GM12873 (cell line): ENCODE results near the gene PEF1.

Experiments
- TF ChIP-seq, protein P1 (sequence below): IDR thresholded peaks from 2 replicates; pipeline ENCODE4 v1.5.1; 2012; ENCODE audit warnings: low read depth, mild to moderate bottlenecking, moderate library complexity, low read length, control low read depth; ENCODE audit not compliant: insufficient read depth; ENCODE audit errors: missing control alignments

Gene PEF1

DNA sequence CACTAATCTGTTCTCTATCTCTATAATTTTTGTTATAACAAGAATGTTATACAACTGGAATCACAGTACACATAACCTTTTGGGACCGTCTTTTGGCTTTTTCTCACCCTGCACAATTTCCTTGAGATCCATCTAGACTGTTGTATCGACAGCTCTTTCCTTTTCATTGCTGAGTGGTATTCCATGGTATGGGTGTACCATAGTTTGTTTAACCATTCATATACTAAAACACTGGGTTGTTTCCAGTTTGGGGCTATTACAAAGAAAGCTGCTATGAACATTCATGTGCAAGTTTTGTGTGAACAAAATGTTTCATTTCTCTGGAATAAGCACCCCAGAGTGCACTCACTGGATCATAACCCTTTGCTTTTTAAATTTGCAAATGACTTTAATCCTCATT lies 42.6 kb downstream of the PEF1 start:
- TF ChIP-seq, protein P1, sequence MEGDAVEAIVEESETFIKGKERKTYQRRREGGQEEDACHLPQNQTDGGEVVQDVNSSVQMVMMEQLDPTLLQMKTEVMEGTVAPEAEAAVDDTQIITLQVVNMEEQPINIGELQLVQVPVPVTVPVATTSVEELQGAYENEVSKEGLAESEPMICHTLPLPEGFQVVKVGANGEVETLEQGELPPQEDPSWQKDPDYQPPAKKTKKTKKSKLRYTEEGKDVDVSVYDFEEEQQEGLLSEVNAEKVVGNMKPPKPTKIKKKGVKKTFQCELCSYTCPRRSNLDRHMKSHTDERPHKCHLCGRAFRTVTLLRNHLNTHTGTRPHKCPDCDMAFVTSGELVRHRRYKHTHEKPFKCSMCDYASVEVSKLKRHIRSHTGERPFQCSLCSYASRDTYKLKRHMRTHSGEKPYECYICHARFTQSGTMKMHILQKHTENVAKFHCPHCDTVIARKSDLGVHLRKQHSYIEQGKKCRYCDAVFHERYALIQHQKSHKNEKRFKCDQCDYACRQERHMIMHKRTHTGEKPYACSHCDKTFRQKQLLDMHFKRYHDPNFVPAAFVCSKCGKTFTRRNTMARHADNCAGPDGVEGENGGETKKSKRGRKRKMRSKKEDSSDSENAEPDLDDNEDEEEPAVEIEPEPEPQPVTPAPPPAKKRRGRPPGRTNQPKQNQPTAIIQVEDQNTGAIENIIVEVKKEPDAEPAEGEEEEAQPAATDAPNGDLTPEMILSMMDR: no peak

DNA sequence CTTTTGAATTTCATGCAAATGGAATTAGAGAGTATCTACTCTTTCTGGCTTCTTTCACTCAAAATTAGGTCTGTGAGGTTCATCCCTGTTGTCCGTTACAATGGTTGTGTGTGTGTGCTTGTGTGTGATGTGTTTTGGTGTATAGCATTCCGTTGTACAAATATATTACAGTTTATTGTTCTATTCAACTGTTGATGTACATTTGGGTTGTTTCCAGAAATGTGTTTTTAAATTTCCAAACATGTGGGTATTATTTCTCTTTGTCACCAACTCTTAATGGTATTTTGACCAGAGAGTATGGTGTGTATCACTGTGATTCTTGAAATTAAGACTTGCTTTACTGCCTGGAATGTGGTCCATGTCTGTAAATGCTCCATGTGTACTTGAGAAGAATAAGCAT lies 44.0 kb downstream of the PEF1 start:
- TF ChIP-seq, protein P1: no peak

DNA sequence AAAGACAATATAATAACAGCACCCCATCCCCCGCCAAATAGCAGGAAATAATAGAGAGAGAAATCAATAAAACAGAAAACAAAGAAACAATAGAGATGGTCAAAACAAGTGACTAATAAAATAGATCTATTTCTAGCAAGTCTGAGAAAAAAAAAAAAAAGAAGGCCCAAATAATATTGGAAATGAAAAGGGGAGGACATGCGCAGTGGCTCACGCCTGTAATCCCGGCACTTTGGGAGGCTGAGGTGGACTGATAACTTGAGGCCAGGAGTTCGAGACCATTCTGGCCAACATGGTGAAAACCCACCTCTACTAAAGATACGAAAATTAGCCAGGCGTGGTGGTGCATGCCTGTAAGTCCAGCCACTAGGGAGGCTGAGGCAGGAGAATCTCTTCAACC lies 45.7 kb downstream of the PEF1 start:
- TF ChIP-seq, protein P1: no peak

DNA sequence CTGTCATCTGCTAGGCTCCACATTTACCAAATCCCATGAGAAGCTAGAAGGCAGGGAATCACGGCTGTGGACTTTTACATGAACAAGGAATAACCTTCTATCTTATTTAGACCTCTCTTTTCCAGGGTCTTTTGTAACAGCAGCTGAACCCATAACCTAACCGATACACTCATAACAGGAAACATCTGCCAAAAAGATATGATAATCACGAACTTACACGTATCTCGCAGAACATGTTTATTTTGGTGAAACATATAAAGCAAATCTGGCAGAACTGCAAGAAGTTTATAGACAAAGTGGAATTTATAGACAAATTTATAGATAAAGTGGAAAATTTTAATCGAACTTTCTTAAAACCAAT lies 48.0 kb downstream of the PEF1 start:
- TF ChIP-seq, protein P1: no peak

DNA sequence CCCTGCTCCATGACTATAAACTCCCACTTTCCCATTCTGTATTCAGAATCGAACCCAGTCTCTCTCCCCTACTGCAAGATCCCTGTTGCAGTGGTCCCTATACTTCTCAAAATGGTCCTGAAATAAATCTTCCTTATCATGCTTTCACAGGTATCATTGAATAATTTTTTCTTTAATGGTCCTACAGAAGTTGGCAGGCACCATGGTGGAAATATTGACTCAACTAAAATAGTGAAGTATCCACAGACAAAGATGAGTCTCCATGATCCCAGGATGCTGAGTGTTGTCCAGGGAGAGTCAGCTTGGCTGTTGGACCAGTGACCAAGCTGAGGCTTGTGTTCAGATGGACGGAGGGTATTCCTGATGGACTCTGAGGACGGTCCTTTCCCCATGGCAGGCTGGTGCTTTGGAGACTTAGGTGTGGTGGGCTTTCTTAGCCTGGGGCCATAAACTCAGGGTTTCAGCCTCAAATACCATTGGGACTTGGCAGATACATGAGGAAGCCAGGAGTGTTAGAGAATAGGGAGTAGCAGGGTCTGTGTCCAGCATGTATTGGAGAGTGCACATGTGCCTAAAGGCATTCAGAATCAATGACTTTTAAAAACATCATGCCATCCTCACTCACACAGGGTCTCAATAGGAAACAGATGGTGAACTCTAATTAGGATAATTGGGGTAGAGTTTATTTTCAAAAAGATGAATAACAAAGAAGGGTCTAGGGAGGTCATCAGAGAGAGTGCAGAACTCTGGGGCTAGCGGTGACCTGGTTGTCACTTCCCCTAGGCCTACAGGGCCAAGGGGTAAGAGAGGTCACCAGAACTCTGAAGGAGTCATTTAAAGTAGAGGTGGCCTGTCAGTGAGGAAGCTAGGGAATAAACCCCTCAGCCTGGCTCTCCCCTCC lies 48.6 kb downstream of the PEF1 start:
- TF ChIP-seq, protein P1: no peak

DNA sequence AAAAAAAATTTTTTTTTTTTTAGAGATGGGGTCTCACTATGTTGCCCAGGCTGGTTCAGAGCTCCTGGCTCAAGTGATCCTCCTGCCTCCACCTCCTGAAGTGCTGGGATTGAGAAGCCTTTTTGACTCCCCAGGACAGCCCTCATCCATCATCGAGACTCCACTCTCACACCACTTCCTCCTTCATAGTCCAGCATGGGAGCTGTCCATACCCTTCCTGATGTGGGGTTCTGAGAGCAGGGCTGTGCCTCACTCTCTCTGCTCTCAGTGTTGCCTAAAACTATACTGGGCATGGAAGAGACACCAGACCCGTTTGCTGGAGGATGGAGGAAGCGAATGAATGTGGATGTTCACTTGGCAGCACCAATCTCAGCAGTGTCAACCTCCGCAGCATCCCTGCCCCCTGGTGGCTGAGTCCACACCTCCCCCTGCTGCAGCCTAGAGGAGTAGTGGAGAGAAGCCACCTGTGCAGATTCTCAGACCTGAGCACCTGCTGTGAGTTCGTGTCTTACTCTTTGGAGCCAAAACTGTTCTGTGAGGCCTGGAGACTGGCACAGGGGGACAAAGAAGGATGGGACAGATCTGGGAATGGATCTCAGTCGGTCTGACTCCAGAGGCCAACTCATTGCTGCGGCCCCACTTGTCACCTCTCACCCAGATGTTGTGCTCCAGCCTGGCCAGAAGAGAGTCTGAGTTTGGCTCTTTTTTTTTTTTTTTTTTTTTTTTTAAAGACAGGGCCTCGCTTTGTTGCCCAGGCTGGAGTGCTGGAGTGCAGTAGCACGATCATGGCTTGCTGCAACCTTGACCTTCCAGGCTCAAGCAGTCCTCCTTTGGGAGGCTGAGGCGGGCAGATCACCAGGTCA lies 50.7 kb downstream of the PEF1 start:
- TF ChIP-seq, protein P1: peak; percentile 99

DNA sequence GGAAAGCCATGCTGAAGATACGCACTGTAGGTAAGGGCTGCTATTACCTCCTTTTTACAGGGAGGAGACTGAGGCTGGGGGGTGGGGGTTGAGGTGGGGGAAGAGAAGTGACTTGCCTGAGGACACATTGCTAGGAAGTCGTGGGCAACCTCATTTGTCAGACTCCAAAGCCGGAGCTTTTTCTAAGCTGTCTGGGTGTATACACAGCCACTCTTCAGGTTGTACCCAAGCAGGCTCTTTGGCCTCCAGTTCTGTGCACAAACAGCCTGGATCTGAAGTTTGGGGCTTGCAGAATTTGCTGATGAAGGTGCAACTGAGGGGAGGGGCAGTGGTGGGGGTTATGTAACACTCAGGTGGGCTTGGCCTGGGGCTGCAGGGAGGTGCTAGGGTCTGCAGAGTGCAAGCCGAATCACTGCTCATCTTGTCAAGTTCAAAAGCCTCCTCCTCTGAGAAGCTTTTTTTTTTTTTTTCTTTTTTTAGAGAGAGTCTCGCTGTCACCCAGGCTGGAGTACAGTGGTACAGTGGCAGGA lies 51.5 kb downstream of the PEF1 start:
- TF ChIP-seq, protein P1: no peak
